NOMO-1 (cell line): ENCODE data around the gene RSL1D1.

ENCODE experiments used
- DNase-seq, 2 experiments: peaks; one replicate each; lab custom pipeline; 2025; ENCODE audit not compliant: unreplicated experiment in 2 of 2; lab: John Stamatoyannopoulos, UW

The RSL1D1 gene

GRCh38 chr16:11851294-11852091 is at the start of gene RSL1D1:
TSS of gene RSL1D1 (minus strand) at chr16:11851542. CDS start at chr16:11851512, 30 bp downstream.
- DNase-seq: peak; percentile 90 to 92

DNA sequence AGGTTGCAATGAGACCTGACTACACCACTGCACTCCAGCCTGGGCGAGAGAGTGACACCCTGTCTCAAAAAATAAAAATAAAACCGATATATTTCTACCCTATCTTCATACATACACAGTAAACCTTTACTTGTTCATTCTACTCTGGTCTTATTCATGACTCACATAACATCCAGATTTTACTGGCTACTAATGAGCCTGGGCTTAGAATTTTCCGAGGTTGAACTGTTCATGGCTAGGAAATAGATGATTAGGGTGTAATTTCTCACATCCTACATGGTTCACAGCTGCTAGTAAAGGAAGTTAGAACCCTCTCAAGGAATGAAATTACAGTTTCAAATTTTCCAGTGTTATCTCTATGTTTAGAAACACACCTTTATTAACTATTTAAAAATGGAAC is 49.7 kb upstream of the RSL1D1 start:
- DNase-seq: no peak

GRCh38 chr16:11896486-11897176 is 45.3 kb upstream of the RSL1D1 start:
- no peak for DNase-seq

GRCh38 chr16:11893571-11893970 is 42.2 kb upstream of the RSL1D1 start:
- DNase-seq: no peak

DNA sequence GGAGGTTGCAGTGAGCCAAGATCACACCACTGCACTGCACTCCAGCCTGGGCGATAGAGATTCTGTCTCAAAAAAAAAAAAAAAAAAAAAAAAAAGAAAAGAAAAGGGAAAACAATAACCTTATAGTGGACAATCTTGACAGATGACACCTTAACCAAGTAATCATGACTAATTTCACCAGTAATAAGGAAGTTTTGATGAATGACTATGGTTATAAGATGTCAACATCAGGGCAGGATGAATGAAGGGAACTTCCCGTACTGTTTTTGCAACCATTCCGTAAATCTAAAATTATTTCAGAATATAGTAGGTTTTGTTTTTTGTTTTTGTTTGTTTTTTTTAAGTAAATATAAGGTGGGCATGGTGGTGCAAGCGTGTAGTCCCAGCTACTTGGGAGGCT is 41.4 kb upstream of the RSL1D1 start:
- peak in 1 of 2 experiments; percentile 15 for DNase-seq

DNA sequence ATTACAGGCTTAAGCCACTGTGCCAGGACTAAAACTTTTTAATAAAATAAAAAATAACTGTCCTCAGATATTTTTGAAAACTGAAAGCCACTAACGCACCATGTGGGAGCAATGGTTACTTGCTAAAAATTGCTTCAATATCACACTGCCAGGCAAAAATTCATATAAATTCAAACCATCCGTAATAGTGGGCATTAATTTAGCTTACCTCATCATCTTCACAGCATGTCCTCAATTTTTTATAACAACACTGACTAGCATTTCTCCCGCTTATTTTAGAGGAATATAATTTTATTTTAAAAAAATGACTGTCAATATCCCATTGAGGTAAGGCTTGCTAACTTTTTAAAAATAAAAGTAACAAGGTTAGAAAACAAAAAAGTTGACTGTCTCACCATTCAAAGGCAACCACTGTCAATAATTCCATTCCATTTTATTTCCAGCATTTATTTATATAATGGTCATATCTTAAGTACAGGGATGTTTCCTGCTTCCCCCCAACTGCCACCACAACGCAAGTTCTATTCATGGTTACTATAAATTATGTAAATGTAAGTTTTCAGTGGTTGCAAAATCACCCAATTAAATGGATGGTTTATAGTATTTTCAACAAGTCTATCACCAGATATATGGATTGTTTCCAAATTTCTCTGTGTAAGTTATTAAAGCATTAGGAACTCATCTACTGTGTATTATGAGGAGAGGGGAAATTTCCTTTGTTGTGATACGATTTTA is 39.1 kb upstream of the RSL1D1 start:
- DNase-seq: peak in 1 of 2 experiments; percentile 7

GRCh38 chr16:11886881-11887280 is 35.5 kb upstream of the RSL1D1 start:
- no peak for DNase-seq

DNA sequence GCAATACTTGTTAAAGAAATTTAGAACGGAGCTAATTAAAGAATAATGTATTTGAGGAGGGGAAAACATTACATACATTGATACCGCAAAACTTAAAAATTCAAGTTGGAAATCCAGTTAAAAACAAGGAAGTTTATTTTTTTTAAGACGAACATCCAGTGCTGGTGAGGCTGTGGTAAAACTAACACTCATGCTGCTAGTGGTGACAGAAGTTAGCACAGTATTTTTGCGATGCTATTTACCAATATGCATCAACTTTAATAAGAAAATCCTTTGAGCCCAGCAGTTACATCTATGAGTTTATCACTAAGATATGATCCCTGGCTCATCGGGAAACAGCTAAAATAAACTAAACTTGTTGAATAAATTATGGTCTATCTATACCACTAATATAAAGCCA is 32.7 kb upstream of the RSL1D1 start:
- DNase-seq: no peak

DNA sequence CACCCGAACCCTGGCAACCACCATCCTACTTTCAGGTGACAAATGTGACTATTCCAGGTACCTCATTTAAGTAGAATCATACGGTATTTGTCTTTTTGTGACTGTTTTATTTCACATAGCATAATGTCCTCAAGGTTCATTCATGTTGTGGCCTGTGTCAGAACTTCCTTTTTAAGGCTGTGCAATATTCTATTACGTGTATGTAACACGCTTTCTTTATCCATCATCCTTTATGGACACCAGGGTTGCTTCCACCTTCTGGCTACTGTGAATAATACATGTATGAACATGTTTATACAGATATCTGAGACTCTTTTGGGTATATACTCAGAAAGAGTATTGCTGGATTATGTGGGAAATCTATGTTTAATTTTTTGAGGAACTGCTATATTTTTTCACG is 28.7 kb upstream of the RSL1D1 start:
- no peak for DNase-seq

- no peak for DNase-seq
These were observed 26.0 kb upstream of the RSL1D1 start for GRCh38 chr16:11877374-11877773.

- DNase-seq: no peak
These were observed 25.0 kb upstream of the RSL1D1 start for GRCh38 chr16:11876306-11876705.

DNA sequence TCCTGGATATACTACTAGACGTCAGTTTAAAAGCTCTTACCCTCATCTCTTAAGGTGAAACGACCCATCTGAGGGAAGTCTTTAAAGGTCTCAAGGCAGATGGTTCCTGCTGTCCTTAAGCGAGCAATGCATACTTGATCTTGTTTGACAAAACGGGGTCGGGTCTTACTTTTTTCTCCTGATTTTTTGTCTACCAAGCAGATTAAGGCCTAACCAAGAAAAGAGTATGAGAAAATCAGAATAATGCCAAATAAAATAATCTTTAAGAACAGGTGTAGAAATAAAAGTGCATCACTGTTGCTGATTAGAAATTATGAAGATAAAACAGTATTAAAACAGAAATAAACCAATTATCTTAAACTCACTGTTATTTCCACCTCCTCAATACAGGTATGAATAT is 24.4 kb upstream of the RSL1D1 start:
- no peak for DNase-seq

- DNase-seq: no peak
These were observed 19.9 kb upstream of the RSL1D1 start for GRCh38 chr16:11871193-11871592.

- DNase-seq: no peak
These were observed 19.1 kb upstream of the RSL1D1 start for GRCh38 chr16:11870399-11870798.

DNA sequence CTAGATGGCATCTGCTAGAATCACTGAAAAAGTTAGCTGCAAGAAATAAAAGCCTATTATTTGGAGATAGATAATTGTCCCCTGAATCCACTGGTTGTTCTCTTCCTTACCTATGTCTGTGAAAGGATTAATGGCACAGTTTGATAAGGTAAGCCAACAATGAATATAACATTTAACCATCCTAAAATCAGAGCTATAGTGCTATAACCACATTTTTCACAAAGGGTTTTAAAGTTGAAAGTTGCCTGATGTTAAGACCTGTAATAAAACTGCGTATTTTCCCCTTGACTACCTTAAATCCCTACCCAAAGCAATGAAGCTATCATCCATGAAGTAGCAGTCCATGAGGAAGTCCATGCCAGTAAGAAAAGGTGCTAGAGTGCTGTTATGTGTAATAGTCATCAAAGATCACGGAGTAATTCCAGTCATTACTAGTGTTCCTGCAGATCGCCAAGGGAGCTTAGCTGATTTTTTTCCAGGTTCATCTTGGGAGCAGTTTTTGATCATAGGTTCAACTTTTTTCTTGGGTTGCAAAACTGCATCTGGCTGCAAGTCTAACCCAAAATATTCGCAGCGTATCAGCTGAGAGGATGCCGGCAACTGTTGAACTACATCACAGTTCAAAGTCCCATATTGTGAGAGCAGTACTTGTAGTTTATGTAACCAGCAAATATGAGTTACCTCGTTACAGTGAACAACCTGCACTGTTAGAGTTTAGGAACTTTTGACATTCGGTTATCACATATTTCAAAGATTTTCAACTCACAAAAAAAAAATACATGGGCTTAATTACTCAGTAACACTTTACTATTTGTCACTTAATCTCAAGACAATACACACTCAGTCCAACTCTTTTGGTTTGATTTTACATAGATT is 18.2 kb upstream of the RSL1D1 start:
- DNase-seq: no peak

GRCh38 chr16:11868412-11868980 is 17.2 kb upstream of the RSL1D1 start:
- no peak for DNase-seq

- no peak for DNase-seq
These were observed 11.1 kb upstream of the RSL1D1 start for GRCh38 chr16:11862489-11862888.

- no peak for DNase-seq
These were observed 5.8 kb upstream of the RSL1D1 start for GRCh38 chr16:11857161-11857560.

DNA sequence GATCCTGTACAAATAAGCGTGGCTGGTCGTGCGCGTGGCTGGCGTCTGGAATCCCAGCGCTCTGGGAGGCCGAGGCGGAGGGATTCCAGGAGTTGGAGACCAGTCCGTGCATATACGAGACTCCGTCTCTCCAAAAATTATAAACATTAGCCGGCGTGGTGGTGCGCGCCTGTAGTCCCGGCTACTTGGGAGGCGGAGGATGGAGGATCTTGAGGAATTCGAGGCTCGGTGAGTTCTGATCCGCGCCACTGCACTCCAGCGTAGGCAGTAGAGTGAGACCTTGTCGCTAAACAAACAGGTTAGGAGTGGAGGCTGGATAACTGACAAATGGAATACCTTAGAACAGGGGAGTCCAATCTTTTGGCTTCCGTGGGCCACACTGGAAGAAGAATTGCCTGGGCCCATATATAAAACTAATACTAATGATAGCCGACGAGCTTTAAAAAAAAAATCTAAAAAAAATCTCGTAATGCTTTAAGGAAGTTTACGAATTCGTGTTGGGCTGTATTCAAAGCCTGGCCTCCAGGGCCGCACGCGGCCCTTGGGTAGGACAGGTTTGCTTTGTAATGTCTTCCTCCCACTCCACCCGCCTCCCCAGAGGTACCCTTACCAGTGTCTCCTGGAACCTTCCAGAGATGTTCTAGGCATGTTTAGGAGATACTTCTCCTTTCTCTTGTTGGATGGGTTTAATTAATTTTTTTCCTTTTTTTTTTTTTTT is 909 bp upstream of the RSL1D1 start:
- DNase-seq: no peak

DNA sequence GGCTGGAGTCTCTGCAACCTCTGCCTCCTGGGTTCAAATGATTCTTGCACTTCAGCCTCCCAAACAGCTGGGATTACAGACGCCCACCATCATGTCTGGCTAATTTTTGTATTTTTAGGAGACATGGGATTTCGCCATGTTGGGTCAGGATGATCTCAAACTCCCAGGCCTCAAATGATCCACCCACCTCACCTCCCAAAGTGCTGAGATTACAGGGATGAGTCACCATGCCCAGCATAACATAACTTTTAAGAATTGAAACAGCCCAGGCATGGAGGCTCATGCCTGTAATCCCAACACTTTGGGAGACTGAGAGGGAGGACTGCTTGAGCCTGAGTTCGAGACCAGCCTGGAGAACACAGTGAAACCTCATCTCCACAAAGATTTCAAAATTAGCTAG is 2.5 kb downstream of the RSL1D1 start:
- DNase-seq: no peak
